Pons (tissue), 1 donor: Measurements from ENCODE around the gene MRPS10.

ENCODE experiments used
- DNase-seq: peaks from one replicate; pipeline ENCODE4 v3.0.0-alpha.2; 2016; ENCODE audit warnings: low spot score

The MRPS10 gene

DNA sequence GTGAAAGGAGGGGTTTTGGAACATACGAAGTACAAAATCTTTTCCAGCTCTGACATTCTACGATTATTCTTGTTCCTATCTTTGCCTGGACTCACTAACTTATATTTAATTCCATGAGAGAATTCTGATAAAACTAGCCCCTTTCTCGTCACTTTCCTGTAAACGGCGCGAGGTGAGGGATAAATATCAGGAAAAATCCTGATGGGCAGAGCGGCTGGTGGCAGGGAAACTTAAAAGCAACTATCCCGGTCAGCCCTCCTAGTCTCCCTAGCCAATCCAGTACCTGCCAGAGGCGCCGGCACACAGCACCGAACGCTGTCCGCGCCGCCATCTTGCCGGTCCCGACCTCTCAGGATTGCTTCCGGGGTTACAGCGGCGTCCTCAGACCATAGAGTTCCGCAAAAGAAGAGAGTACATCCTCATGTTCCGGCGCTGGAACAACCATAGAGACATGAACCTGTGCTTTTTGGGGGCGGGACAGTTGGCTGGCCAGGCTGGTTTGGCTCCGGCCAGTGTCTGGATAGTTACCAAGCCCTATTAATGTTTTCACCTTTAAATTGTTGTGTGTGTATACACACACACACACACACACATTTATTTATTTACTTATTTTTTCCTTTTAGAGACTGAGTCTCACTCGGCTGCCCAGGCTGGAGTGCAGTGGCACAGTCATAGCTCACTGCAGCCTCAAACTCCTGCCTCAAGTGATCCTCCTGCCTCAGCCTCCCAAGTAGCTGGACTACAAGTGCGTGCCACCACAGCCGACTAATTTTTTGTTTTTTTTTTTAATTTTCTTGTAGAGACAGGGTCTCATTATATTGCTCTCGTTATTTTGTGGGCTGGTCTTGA is at the start of gene MRPS10:
TSS of gene MRPS10 (minus strand) at position 343 of the 849 bp plus-strand sequence. CDS start at position 331, 12 bp downstream.
- peak; percentile 93 for DNase-seq

DNA sequence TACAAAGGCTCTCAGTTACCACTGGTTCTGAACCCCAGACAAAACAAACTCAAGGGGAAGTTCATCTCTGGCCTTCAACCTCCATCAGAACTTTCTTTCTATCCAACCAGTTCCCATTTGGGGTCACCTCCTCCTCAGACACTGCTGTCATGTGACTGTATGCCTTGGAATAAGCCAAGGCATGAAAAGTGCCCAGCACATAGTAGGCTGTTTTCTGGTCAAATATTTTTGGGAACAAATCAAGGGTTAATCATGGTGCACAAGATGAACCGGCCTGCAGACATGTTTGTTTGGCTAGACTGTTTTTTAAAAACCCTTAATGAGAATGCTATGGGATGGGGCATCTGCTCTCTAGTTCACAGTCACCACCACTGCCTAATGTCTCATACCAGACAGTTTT is 48.9 kb upstream of the MRPS10 start:
- DNase-seq, result no peak

DNA sequence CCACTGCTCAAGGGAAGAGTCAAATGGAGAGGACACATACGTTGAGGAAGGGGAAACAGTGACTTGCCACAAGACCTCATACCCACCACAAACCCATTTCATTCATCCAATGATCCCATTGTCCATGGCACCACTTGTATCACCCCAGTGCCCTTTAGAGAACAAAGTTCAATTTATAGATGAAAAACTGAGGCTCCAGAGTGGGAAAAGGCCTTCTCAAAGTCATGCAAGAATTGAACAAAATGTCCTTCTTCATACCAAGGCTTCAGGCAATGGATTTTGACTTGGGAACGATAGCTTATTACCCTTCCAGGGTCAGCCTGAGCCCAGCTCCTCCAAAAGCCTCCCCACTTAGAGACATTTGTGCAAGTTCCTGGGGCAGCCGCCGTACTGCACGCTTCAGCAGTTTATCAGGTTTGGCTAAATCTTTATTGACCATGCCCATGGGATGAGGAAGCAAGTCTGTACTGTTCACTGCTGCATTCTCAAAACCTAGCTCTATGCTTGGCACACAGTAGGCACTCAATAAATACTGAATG is 47.3 kb upstream of the MRPS10 start:
- no peak for DNase-seq

DNA sequence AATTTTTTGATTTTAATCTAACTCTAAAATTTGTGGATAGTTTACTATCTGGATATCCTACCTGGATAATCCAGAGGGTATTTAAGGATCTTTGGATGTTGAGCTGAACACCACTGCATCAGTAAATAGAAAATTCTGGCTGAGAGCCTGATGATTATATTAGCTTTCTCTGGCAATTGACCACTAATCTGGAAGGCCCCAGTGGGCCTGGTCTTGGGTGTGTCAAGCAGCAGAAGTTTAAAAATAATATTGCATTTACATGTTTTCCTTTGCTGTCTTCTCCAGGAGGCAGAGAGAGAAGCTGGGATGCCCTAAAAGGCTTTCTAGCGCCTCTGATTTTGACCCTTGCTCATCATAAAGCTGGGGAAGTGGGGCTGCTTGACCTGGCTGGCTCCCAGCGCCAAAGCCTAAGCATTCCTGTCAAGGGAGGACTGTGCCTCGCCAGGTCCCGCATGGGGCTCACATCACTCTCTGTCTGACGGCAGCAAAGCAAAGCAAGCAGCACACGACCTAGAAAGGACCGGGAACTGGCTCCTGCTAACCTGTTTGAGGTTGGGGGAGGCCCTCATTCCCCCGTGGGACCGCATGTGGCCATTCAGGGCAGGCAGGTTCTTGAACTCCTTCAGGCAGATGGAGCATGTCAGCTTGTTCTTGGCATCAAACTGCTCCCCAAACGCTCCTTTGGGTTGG is 46.6 kb upstream of the MRPS10 start:
- DNase-seq, result no peak

DNA sequence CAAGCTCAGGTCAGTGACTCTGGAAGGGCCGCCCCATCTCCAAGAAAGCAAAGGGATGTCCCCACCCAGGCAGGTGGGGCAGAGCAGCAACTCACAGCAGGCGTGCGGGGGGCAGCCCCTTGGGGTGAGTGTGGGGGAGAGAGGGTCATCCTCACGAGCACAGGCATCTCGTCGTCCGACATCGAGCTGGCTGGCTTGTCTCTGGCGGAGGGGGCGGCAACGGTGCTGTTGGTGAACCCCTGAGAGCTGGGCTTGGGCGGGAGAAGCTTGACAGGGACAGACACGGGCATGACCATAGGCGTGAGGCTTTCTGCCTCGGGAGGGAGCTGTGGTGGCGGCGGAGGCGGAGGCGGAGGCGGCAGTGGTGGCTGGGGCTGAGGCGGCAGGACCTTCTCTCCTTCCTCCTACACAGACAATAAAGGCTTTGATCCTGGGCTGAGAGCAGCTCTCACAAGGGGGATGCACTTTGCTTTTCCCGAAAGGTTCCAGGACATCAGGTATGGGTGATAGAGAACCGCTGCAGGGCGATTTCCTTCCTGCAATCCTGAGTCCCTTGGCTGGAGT is 45.6 kb upstream of the MRPS10 start:
- no peak for DNase-seq

DNA sequence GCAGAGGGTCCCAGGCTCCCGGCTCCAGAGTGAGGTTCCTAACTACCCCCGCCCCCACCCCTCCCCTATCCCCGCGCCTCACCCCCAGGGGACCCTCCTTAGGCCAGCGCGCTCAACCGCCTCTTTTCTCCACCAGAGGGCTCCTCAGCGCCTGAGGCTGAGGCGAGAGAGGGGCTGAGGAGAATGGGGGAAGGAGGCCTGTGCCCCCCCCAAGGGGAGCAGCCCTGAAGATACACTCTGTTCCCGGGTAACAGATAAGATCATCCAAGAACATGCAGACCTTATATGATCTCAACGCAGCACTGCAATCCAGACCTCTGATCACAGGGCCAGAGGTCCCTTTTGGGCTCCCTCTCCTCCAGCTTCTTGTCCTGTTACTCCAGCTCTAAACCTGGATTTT is 43.3 kb upstream of the MRPS10 start:
- no peak for DNase-seq

DNA sequence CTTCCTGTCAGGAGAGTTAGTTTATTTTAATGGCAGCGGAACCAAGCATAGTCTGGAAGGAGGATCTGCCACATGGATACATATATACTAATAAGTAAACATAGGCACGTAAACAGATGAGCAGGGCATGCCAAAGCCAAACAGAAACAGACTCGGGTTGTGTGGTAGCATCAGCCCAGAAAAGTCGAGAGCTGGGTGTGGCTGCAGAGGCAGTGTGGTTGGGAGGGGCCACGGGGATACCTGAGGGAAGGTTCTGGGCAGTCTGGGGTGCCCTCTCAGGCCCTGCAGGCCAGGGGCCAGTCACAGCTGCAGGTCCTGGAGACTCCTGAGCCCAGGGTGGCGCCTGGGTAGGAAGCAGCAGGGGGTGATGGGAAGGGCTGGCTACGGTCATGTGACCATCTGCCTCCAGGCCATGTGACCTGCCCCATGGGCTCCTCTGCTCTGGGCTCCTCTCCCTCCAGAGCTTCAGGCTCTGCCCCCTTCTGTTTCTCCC is 42.8 kb upstream of the MRPS10 start:
- no peak for DNase-seq

DNA sequence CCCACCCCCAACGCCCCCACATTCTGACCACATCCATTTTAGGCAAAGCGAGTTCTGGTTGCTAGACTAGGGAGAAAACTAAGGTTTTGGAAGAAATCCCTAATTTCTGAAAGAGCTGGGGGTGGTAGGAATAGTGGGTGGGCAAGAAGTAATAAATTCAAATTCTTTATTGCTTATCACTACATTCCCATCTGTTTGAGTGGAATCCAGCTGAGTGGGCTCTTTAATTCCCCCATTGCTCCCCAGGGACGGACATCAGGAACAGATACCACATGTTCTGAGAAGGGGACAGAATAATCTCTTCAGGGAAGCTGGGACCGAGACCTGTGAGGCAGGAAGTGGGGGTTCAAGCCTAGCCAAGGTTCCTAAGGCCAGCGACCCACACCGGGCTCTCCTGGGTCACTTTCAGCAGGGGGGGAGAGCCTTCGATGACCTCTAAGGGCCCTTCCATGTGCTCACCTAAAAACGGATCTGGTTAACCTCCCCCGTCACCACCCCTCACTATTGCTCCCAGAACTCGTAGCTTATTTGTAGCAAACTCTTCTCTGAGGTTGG is 42.3 kb upstream of the MRPS10 start:
- no peak for DNase-seq

DNA sequence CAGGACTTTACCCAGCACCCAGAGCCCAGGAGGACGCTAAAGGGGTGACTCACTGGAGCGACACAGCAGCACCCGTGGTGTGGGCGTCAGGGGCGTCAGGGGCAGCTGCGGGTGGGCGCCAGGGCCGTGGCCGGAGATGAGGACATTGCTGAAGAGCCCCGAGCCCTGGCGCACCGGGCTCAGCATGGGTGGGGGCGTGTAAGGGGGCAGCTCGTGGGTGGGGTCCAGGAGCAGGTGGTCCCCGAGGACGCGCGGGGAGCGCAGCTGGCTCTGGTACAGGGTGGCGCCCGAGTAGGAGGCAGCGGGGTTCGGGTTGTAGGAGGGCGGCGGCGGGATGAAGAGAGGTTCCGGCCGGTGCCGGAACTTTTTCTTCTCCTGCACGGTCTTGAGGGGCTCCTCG is 41.6 kb upstream of the MRPS10 start:
- no peak for DNase-seq

DNA sequence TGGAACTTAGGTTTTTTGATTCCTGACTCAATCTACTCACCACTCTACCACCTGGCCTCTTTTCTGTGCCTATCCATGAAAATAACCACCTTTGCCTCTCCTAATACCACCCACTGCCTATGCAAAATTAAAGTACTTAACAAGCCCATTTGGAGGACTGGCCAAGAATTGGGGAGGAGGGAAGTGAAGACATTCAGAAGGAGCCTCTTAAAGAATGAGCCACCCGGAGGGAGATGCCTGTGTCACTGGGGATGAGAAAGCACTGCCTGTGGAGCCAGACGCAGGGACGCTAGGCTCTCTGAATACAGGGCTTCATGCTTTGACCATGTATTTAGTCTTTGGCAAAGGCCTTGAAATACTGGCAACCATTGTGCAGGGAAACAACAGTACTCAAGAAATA is 40.0 kb upstream of the MRPS10 start:
- no peak for DNase-seq

DNA sequence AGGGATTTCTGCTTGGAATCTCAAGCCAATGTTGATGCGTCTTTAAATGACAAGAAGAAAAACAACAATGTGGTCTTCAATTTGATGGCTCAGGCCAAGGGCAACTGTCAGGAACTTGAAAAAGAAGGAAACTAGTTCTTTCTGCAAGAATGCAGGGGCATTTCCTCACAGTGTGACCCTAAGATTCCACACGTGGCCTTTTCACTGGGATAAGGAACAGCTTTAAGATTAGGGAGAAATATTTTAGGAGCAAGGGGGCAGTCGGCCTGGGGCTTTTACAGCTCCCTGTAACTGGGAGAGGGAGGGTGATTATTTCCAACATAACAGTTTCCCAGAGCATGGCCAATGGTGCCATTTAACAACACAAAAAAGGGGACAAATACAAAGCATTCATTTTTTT is 39.4 kb upstream of the MRPS10 start:
- no peak for DNase-seq

DNA sequence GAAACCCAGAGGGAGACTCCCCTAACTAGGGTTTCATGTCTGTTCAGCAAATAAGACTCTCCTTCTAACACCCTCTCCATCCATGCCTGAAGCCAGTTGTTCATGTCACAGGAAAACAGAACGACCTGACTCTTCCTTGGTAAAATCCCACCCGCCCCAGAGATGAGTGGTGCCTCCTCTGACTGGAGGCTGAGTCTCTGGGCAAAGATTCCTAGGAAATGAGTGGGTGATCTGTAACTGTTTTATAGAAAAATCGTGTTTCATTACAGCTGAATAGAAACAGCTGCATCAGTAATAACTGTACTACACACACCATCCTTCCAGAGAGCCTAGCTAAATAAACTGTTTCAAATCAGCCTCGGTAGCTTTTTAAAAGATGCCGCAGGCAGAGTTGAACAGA is 37.4 kb upstream of the MRPS10 start:
- DNase-seq, result no peak

DNA sequence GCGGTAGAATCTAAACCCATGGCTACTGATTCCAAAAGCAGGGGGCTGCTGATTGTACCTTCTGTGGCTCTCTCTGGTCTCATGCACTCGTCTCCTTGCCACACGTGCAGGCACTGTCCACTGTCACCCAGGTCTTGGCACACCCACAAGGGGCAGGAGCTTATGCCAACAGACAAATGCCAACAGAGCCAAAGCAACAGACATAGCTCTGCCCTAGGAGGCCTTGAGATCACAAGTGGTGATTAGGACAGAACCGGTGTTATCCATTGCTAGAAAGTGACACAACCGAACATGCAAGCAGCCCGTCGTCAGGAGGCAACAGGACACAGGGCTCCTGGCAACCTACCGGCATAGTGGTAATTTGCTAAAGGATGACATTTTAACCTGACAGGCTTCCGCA is 36.8 kb upstream of the MRPS10 start:
- no peak for DNase-seq

DNA sequence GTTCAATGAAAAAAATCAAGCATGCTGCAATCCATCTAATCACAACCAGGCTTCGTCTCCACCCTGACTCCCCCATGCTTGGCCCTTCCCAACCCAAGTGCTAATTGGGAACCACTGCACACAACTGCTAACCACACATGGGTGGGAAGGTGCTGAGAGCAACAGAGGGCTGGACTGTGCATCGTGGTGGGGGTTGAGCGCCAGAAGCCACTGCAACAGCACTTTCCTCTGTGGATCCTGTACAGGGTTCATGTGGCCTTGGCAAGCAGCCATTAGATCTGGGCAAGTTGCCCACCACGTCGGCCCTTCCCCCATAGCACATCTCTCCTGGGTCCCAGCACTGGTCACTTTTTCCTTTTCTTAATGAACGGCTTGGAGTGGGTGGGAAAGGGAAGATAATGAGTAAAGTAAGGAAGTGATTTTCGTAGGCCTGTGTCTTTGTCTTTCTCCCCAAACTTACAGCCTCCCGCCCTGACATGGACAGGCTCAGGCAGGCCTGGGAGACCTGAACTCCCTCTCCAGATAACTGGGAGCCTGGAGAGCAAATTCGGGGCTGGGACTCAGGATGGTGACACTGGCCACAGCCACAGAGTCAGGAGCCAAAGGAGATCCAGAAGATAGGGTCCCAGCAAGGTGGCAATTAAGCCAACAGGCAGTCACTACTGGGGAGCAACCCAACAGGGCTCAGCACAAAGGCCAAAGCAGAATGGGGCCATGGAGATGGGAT is 34.4 kb upstream of the MRPS10 start:
- peak; percentile 15 for DNase-seq

DNA sequence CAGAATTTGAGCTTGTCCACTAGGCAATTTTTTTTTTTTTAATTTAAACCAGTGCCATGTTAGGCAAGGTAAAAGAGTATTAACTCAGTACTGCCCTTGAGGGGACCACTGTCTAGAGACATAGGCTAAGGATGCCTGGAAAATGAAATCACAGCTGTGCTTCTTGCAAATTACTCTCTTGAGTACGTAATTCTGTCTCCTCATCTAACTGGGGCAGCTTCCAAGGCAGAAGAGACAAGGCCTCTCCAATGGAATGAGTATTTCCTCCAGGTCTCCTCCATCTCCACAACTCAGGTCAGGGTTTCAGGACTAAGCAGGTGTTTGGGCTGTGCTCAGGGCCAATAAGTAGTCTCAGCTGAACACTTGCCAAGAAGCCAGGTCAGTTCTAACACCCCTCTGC is 33.8 kb upstream of the MRPS10 start:
- no peak for DNase-seq

DNA sequence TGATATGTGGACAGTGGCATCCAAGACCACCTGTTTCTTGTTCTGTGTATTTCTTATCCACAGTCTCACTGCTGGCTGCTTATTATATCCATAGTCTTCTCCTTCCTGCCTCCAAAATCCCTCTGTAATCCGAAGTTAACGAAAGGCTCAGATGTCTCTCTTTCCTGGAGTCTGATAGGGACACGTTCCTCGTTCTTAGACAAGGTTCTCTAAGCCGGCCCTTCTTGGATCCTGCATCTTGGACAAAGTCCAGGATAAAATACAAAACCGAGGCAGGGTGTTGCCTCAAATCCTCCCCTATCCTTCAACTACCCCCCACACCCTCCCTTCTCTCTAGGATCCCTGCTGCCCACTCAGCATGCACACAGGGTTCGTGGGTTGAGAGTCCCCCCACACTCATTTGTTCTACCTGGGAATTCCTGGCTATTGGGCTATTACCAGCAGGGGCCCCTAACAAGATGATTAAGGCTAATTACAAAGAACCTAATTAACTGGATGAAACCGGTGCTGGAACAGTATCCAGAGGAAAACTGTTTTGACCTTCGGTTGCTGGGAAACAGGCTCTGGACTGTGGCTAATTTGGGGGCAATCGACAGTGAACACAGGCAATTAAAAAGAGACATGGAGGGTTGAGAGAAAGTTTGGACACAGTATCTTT is 32.7 kb upstream of the MRPS10 start:
- no peak for DNase-seq

DNA sequence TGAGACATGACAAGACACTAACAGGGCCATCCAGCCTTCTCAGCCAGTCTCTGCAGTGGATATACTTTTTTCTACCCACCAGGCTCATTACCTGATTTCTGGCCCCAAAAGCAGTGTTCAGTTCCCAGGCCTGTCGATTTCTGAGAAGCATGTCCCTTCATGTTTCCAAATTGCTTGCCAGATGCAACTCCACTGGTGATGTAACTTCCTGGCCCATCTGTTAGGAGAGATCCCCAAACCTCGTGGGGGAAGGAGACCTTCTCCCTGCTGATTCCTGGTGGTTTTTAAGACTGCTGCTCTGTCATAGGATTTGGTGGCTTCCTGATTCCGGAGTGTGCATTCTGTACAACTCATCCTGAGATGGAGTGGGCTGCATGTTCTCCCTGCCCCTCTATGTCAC is 31.6 kb upstream of the MRPS10 start:
- DNase-seq, result no peak

DNA sequence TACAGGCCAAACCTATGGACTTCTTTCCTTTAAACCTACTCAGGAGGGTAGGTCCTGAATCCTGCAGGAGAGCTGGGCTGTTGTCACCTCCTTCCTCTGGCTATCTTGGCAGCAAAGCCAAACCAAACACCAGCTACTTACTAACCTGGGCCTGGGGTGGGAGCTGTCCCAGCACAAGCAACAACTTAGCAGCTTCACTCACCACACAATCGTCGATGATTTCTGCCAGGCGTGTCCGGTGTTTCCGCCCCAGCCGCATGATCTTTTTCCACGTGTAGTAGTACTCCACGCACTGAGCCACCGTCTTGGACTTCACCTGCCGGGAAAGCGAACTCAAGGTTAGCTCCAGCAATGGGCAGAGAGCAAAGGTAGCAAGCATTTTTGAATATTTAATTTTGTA is 25.4 kb upstream of the MRPS10 start:
- no peak for DNase-seq

DNA sequence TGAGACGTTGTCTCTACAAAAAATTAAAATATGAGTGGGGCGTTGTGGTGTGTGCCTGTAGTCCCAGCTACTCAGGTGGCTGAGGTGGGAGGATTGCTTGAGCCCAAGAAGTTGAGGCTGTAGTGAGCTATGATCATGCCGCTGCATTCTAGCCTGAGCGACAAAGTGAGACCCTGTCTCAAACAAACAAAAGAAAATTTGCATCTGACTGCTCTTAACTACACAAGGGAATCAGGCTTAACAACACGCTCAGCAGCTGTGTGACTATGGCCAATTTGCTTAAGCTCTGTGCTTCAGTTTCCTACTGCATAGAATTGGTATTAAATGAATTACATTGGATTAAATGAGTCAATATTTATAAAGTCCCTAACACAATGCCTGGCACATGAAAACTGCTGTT is 24.3 kb upstream of the MRPS10 start:
- no peak for DNase-seq

DNA sequence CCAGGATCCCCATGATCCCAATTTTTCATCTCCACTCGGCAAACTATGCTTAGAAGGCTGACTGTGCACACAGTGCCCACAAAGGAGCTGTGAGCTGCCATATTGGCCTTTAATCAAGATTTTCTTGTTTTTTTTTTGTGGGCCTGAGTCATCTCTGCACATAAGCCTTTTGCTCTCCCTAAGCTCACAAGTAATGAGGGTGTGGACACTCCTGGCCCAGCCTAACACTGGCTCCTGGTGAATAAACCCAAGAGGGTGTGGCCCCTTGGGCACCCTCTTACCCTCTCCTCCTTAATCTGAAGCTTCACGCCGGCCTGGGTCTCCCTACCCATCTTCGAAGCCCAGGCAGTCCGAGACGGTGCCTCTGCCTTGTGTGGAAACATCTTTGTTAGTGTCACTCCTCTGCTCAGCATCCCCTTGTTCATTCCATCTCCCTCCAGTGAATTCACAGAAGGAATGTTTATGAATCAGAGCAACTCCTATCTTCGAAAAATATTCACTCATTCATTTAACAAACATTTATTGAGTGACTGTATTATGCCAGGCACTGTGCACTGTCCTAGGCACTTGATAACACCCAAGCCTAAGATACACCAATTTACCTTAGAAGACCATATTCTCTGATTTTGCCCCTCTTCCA is 22.2 kb upstream of the MRPS10 start:
- DNase-seq, result no peak

DNA sequence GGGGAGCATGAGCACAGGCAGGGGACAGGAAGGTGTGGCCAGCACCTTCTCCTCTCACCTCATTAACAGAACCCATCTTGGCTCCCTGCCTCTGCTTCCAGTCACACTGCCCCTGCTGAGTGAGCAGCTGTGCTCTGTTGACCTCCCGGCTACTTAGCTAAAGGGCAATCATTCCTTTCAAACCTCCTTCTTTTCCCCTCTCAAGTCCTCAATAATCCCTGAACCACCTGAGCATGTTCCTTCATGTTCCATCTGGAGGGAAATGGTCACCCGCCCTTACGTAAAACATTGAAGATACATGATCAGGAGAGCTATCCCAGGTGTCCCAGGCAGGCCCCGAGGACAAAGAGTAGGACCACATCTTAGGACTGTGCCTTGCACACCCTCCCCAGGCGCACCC is 21.7 kb upstream of the MRPS10 start:
- no peak for DNase-seq
